ENCODE data around the gene CEP112.

The CEP112 gene

GRCh38 chr17:66230922-66231591 lies 39.1 kb upstream of the CEP112 start:
- TF ChIP-seq CTCF (IDR thresholded peaks at IDR 0.05; ENCODE audit: extremely low read depth, insufficient read depth, missing control alignments): no peak
- DNase-seq (ENCODE audit: low spot score): no peak
- in situ Hi-C loops (cut with MboI; ENCODE audit: low pct_unique_long_range_greater_than_20kb, low sequenced_read_pairs, unreplicated experiment): no loop called here

- DNase-seq (ENCODE audit: low spot score): no peak
- in situ Hi-C loops (cut with MboI; ENCODE audit: low pct_unique_long_range_greater_than_20kb, low sequenced_read_pairs, unreplicated experiment): no loop called here
- no peak for TF ChIP-seq CTCF (IDR thresholded peaks at IDR 0.05; ENCODE audit: extremely low read depth, insufficient read depth, missing control alignments)
Observed at GRCh38 chr17:66229783-66230538, 38.0 kb upstream of the CEP112 start.

- no peak for DNase-seq (ENCODE audit: low spot score)
- TF ChIP-seq CTCF (IDR thresholded peaks at IDR 0.05; ENCODE audit: extremely low read depth, insufficient read depth, missing control alignments): no peak
- in situ Hi-C loops (cut with MboI; ENCODE audit: low pct_unique_long_range_greater_than_20kb, low sequenced_read_pairs, unreplicated experiment): no loop called here
Observed at GRCh38 chr17:66228887-66229782, 37.2 kb upstream of the CEP112 start, which contains the start of gene APOH. Gene APOH (minus strand): TSS chr17:66229415. CDS start chr17:66229379, 36 bp downstream.

GRCh38 chr17:66227212-66228045 lies 35.5 kb upstream of the CEP112 start:
- DNase-seq (ENCODE audit: low spot score): no peak
- no peak for TF ChIP-seq CTCF (IDR thresholded peaks at IDR 0.05; ENCODE audit: extremely low read depth, insufficient read depth, missing control alignments)
- in situ Hi-C loops (cut with MboI; ENCODE audit: low pct_unique_long_range_greater_than_20kb, low sequenced_read_pairs, unreplicated experiment): no loop called here

- in situ Hi-C loops (cut with MboI; ENCODE audit: low pct_unique_long_range_greater_than_20kb, low sequenced_read_pairs, unreplicated experiment): no loop called here
- no peak for TF ChIP-seq CTCF (IDR thresholded peaks at IDR 0.05; ENCODE audit: extremely low read depth, insufficient read depth, missing control alignments)
- no peak for DNase-seq (ENCODE audit: low spot score)
Observed at GRCh38 chr17:66222798-66223350, 30.9 kb upstream of the CEP112 start.

Data from GM13977 (cell line).